ENCODE results near the gene ITCH.

ITCH gene

GRCh38 chr20:34559311-34560140 lies 196.5 kb downstream of the ITCH start:
- DNase-seq (ENCODE audit: insufficient read length, low spot score) (no peak), FAIRE-seq (no peak)
- no peak for TF ChIP-seq SPI1 (IDR thresholded peaks at IDR 0.05; ENCODE audit: low read depth, low read length)

DNA sequence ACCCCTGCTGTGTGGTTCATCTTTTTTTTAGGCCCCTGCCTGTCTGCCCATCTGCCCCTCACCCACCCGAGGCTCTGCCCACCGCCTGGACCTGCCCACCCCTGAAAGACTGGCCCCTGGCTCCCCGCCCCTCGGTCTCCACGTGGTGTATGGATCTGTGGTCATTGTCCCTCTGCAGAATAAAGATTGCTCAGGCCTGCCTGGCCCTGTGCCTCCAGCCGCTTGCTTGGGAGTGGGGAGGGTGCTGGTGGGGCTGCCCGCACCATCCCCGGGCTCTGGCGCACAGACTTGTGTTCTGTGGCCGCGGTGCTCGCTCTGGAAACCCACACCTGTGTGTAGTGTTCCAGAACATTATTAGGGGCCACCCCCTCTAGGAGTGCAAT lies 197.1 kb downstream of the ITCH start:
- no peak for FAIRE-seq
- DNase-seq (ENCODE audit: insufficient read length, low spot score) = no peak
- no peak for TF ChIP-seq POLR2AphosphoS5 (IDR thresholded peaks at IDR 0.05; ENCODE audit: low read depth, low read length)
- TF ChIP-seq PAX5 (IDR thresholded peaks at IDR 0.05; ENCODE audit: insufficient read depth, low read length, severe bottlenecking) = no peak
- no peak for TF ChIP-seq POU2F2 (IDR thresholded peaks at IDR 0.05; ENCODE audit: low read depth, low read length)
- no peak for TF ChIP-seq SPI1 (IDR thresholded peaks at IDR 0.05; ENCODE audit: low read depth, low read length)
- no peak for TF ChIP-seq POLR2A (IDR thresholded peaks at IDR 0.05; ENCODE audit: low read depth, low read length)
- no peak for TF ChIP-seq TAF1 (IDR thresholded peaks at IDR 0.05; ENCODE audit: low read depth, low read length)

DNA sequence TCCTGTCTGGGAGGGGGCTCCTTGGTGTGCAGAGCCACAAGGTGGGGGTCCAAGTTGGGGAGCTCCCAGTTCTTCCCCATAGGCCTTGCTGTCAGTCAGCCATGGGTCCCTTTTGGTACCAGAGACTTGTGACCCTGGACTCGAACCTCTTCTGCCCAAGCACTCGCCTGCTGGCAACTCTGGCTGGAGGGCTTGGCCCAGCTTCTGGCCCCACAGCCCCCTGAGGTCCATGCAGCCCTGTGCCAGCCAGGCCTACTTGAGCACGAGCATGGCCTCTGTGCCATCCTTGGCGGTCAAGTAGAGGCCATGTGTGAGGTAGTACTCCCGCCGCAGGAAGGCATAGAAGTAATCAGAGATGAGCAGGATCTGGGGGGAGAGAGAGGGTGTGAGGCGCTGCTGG lies 197.5 kb downstream of the ITCH start:
- FAIRE-seq = no peak
- no peak for DNase-seq (ENCODE audit: insufficient read length, low spot score)

More for the DNA sequence above, 197.5 kb downstream of the ITCH start:
- TF ChIP-seq TAF1 (IDR thresholded peaks at IDR 0.05; ENCODE audit: low read depth, low read length) (no peak), POLR2AphosphoS5 (IDR thresholded peaks at IDR 0.05; ENCODE audit: low read depth, low read length) (no peak)

Data from GM12891 (cell line).